GM18951 (cell line): ENCODE measurements around the gene TPCN2.
A peak's percentile ranks its signal among the peaks of the same experiment; 100 is the strongest.

Source experiments
- POLR2A ChIP-seq: IDR thresholded peaks from 4 replicates; pipeline ENCODE4 v1.6.1; 2011; ENCODE audit warnings: mild to moderate bottlenecking; ENCODE audit not compliant: insufficient read length, insufficient read depth; ENCODE audit errors: extremely low read depth
- in situ Hi-C: fragments of 300-500 bp; cut with MboI; formaldehyde crosslinking; loops from one replicate; pipeline ENCODE4 v1.12.0; 2022; ENCODE audit warnings: low sequenced_read_pairs, mixed read lengths, inconsistent platforms; ENCODE audit not compliant: unreplicated experiment

Gene TPCN2

GRCh38 chr11:69053169-69053477 is 4.4 kb downstream of the TPCN2 start:
- TF ChIP-seq POLR2A, result no peak
- in situ Hi-C loops, result no loop called here

- in situ Hi-C loops, result no loop called here
These were observed 5.0 kb downstream of the TPCN2 start for GRCh38 chr11:69053546-69054396.

GRCh38 chr11:69054397-69055211 is 5.9 kb downstream of the TPCN2 start:
- in situ Hi-C loops, result no loop called here

More at GRCh38 chr11:69053546-69054396, 5.0 kb downstream of the TPCN2 start:
- TF ChIP-seq POLR2A, result no peak

GRCh38 chr11:69055212-69055586 is 6.5 kb downstream of the TPCN2 start:
- TF ChIP-seq POLR2A, result no peak

More at GRCh38 chr11:69054397-69055211, 5.9 kb downstream of the TPCN2 start:
- TF ChIP-seq POLR2A, result no peak

GRCh38 chr11:69055598-69056516 is 7.1 kb downstream of the TPCN2 start:
- peak; percentile 34 for TF ChIP-seq POLR2A
- in situ Hi-C loops, result no loop called here

More at GRCh38 chr11:69055212-69055586, 6.5 kb downstream of the TPCN2 start:
- in situ Hi-C loops, result no loop called here

- in situ Hi-C loops, result no loop called here
- TF ChIP-seq POLR2A, result no peak
These were observed 8.5 kb downstream of the TPCN2 start for GRCh38 chr11:69057236-69057635.

GRCh38 chr11:69057801-69058200 is 9.1 kb downstream of the TPCN2 start:
- TF ChIP-seq POLR2A, result no peak
- in situ Hi-C loops, result no loop called here

- in situ Hi-C loops, result no loop called here
- no peak for TF ChIP-seq POLR2A
These were observed 10.0 kb downstream of the TPCN2 start for GRCh38 chr11:69058511-69059270.

GRCh38 chr11:69059429-69059828 is 10.7 kb downstream of the TPCN2 start:
- no peak for TF ChIP-seq POLR2A
- in situ Hi-C loops, result no loop called here

- in situ Hi-C loops, result no loop called here
- TF ChIP-seq POLR2A, result no peak
These were observed 11.3 kb downstream of the TPCN2 start for GRCh38 chr11:69059985-69060384.

- in situ Hi-C loops, result no loop called here
- TF ChIP-seq POLR2A, result no peak
These were observed 12.3 kb downstream of the TPCN2 start for GRCh38 chr11:69060806-69061712.
